NCI-H774 (cell line): ENCODE data around the gene HBE1.
"Not testable (repeated sequence)": the region's sequence is repeated elsewhere in the genome, so short reads cannot be mapped to it uniquely, and the experiment has no call there.

ENCODE experiments used
- DNase-seq: peaks from one replicate; lab custom pipeline; 2025; lab: John Stamatoyannopoulos, UW

Gene HBE1

DNA sequence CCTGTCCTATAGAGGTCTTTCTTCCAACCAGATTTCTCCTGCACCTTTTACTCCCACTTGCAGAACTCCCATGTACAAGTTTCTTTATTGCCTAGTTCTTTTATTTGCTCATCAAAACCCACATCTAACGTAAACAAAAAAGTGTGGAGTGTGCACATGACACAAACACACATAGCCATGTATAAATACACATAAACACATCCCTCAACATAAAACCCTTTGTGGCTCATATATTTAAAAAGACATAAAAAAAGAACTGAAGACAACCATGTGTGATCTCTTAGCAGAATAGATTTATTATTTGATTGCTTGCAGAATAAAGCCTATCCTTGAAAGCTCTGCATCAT lies 16.9 kb downstream of the HBE1 start:
- DNase-seq, result no peak

DNA sequence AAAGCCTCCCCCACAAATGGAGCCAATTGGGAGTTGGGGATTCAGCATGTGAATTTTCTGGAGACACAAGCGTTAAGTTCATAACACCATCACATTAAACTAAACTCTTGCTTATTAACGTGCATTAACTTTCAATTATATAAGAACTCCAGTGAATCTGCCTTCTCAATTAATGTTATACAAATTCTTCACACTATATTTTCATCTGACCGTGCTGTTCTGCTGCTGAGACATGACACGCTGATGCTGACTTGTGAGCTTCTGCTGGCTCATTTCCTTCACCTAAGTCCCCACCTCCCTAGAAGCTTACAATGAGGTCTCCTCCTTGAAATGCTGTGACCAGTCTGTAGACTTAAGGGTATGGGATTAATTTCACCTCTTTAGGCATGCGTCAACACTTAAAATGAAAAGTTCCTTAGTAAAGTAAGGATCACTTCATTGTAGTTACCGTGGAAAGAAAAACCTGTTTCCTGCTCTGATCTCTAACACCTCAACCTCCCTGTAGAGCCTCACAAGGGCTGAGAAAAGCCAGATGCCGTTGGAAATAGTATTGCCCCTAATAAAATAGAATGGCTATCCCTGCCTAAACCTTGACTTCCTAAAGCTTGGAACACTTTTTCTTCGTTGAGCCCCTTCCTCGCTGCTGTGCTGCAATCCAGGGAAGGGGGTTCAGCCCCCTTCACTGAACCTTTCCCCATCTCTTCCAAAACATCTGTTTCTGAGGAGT lies 17.4 kb downstream of the HBE1 start:
- DNase-seq, result no peak

DNA sequence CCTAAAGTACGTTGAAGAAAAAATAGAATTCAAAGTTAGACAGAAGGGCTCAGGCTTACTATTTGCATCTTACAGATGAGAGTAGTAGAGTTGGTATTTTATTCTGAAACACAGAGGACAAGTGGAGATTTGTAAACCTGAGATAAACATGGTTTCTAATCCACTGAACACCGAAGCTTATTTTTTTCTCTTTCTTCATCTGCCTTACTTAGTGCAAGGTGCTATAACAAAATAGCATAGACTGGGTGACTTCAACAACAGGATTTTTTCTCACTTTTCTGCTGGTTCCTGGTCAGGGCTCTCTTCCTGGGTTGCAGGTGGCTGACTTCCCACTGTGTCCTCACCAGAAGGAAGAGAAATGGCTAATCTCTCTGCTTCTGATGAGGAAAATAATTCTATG lies 18.0 kb downstream of the HBE1 start:
- DNase-seq, result no peak

DNA sequence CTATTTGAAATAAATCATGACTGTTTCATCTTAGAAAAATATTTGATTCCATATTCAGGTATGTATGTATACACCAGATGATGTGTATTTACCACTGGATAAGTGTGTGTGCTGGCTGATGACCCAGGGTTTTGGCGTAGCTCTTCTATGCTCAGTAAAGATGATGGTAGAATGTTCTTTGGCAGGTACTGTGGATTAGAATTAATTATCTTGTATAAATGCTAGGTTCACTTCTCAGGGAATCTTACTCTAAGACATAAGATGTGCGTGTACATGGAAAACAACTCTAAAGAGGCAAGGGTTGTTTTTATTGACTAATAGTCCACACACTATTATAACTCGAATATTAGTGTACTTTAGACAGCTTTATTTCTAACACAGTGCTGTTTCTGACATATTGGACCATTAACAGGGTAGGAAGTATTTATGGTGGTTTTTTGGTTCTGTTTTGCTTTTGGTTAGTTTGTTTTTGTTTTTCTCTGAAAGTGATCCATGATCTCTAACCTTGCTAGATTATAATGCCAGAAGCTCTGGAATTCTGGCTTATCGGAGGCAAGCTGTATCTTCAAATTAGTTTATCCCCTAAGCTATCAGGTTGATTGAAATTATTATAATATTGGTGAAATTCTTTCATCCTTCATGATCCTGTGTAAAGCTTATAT lies 19.1 kb downstream of the HBE1 start:
- no peak for DNase-seq

DNA sequence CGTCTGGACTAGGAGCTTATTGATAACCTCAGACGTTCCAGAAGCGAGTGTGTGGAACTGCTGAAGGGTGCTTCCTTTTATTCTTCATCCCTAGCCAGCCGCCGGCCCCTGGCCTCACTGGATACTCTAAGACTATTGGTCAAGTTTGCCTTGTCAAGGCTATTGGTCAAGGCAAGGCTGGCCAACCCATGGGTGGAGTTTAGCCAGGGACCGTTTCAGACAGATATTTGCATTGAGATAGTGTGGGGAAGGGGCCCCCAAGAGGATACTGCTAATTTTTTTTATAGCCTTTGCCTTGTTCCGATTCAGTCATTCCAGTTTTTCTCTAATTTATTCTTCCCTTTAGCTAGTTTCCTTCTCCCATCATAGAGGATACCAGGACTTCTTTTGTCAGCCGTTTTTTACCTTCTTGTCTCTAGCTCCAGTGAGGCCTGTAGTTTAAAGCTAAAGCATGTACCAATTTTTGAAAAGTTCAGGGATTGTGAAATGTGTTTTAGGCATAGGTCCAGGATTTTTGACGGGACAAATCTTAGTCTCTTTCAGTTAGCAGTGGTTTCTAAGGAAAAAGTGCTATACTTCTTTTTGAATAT lies 19.8 kb downstream of the HBE1 start, which contains the start of gene HBG1:
Gene HBG1 (minus strand): TSS at position 51 of the 590 bp plus-strand sequence. CDS start 53 bp downstream, outside the sequence.
- DNase-seq, result not testable (repeated sequence)

DNA sequence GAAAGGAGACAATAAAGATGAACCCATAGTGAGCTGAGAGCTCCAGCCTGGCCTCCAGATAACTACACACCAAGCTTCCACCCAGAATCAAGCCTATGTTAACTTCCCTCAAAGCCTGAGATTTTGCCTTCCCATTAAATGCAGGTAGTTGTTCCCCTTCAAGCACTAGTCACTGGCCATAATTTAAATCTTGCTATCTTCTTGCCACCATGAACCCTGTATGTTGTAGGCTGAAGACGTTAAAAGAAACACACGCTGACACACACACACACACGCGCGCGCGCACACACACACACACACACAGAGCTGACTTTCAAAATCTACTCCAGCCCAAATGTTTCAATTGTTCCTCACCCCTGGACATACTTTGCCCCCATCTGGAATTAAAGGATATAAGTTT lies 21.2 kb downstream of the HBE1 start:
- not testable (repeated sequence) for DNase-seq

DNA sequence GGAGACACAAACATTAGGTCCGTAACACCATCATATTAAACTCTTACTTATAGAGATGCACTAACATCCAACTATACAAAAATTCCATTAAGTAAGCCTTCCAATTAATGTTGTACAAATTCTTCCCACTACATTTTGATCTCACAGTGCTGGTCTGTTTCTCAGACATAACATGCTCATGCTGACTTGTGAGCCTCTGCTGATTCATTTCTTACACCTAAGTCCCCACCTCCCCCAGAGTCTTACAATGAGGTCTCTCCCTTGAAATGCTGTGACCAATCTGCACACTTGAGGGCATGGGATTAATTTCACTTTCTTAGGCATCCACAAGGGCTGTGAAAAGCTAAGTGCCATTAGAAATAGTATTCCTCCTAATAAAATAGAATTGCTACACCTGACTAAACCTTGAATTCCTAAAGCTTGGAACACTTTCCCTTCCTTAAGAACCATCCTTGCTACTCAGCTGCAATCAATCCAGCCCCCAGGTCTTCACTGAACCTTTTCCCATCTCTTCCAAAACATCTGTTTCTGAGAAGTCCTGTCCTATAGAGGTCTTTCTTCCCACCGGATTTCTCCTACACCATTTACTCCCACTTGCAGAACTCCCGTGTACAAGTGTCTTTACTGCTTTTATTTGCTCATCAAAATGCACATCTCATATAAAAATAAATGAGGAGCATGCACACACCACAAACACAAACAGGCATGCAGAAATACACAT lies 22.1 kb downstream of the HBE1 start:
- no peak for DNase-seq

DNA sequence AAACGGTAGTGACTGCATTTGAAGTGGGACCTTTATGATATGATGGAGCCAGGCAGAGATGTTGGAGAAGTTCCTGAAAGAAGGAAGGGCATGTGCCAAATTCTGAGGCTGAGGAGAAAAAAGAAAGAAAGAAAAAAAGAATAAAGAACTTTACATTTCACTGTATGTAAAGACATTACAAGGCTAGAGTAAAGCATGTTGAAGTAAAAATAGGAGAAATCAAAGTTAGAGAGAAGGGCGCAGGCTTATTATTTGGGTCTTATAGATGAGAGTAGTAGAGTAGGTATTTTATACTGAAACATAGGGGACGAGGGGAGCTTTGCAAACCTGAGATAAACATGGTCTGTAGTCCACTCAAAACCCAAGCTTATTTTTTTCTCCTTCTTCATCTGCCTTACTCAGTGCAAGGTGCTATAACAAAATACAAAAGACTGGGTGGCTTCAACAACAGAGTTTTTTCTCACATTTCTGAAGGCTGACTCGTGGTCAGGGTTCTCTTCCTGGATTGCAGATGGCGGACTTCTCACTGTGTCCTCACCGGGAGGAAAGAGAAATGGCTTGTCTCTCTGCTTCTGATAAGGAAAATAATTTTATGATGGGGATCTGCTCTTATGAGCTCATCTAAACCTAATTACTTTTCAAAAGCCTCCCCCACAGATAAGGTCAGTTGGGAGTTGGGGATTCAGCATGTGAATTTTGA lies 22.8 kb downstream of the HBE1 start:
- DNase-seq, result no peak

DNA sequence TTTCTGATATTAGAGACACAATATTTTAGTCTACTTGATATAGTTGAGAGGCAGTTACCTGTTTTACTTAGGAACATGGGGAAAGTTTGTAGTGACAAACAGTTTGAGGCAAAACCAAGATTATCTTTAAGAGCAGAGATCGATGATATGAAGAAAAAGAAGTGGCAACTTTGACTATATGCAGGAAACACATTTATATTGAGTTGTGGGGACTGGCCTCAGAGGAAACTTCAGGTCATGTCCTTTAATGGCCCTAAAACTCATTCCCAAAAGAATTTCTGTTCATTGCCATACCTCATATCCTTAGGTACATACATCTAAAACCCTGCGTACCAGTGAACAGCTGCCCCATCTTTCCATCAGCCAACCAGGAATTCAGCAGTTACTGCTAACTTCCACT lies 24.6 kb downstream of the HBE1 start:
- DNase-seq, result no peak

DNA sequence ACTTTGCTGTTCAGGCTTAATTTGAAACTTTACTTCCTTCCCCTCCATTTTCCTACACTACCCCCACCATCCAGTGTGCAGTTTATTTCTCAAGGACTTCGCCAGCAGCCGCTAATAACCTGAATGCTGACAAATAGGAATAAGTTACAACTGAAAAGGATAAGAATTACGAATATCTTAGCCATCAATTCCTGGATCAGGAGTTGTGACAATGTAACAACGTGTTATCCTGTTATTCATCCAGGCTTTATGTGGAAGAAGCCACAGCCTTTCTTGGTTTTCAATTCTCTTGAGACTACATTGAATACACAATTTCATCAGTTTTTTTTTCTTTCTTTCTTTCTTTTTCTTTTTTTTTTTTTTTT lies 25.9 kb downstream of the HBE1 start:
- no peak for DNase-seq

DNA sequence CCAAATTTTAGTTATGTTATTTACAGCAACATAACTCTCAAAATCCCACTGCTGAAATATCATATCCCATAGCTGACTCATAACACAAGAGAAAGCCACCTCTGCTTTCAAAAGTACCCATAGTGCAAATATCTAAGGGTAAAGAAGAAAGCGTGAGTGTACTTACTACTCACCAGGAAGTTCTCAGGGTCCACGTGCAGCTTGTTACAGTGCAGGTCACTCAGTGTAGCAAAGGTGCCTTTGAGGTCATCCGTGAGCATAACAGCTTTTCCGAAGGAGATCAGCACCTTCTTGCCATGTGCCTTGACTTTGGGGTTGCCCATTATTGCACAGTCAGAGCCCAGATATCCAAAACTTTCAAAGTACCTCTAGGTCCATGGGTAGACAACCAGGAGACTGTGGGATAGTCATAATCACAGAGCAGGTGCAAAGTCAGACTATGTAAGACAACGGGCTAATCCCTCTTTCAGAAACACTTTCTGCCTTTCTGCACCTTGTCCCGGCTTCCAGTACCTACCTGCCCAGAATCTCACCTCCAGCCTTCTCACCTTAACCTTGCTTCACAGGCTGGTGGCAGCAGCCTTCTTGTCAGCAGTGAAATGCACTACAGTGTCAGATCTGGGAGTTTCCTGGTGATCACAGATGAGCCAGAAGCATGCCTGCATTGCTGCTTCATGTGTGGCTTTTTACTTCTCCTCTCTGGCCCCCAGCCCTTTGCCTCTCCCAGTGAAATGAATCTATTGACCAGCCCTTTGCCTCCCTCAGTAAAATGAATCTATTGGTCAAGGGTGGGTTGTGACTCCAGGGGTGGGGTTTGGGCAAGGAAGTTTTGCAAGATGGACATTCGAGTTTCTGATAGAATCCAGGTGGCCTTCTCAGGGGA lies 26.6 kb downstream of the HBE1 start:
- DNase-seq, result no peak

DNA sequence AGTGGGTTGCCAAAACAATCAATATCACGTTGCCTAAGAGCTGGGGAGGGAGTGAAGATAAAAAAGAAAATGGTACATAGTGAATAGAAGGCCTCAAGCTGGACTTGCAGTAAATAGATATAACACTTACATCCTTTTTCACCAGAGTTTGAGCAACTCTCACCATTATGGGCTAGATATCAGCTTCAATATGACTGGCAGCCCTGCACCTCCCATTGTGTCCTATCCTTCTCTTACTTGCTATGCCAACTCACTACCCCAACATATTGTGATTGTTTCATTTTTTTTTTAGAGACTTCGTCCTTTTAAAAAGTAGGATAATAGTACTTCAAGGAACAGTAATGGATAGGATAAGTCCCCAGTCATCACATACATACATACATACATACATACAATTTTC lies 27.5 kb downstream of the HBE1 start:
- no peak for DNase-seq

DNA sequence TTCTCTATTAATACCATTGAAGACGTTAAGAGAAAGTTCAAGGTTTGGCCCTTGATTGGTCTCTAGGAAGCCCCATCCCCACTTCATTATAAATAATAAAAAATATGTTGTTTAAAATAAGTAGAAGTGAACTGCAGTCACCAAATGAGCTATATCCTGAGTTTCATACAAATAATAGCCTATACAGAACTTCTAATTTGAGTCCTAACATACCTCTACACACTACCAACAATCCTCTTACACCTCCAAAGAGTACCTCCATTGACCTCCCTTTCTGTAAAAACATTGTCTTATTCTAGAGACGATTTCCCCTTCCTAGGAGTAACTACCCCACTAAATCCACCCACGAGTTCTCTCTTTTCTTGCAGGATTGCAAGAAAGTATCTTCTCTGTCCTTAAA lies 28.3 kb downstream of the HBE1 start:
- no peak for DNase-seq

DNA sequence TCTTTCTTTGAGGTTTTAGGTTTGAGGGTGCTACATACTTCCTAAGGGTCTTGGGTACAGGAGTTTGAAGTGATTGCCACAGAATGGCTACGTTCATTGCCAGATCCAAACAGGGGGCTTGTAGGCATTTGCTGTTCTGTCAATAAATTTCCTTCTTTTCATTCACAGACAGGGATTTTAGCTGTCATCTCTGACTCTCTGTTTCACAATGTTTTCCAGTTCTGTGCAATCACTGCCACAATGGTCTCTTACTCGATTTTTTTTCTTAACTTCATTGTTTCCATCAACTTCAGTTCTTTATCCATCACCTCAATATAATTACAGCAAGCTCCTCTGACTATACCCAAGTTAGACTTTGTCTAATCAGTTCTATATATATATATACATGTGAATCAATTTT lies 29.3 kb downstream of the HBE1 start:
- DNase-seq, result no peak

DNA sequence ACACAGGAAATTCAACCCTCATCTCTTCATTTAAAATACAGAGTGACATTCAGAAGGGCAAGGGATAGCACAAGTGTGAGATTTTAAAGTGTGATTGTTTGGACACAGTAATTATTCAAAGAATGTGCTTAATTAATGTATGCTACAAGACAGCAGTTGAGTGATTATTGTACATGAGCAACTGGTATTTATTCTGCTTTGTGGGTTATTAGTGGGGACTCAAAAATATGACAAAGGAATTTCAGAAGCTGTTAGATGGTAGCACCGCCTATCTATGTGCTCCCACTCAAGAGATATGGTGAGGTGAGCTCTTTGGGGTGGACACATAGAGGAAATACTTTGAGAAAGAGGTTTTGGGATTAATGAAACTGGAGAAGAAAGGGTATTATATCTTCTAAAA lies 29.7 kb downstream of the HBE1 start:
- DNase-seq, result no peak

DNA sequence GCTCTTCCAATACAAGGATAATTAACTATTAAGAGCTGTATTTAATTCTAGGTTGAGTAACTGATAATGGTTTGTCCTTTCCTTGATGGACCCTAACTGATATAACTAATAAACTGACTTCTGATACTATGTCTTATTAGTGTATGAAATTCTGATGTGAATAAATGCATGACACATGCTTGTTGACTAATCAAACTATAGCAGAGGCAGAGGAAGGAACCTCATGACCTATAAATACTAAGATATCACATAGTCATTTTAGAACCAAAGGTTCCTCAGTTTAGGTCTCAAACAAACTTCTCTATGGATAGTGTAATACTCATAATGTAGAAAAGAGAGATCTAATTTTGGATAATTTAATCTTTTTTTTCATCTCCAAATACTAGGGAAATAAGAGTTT lies 30.7 kb downstream of the HBE1 start:
- DNase-seq, result no peak

DNA sequence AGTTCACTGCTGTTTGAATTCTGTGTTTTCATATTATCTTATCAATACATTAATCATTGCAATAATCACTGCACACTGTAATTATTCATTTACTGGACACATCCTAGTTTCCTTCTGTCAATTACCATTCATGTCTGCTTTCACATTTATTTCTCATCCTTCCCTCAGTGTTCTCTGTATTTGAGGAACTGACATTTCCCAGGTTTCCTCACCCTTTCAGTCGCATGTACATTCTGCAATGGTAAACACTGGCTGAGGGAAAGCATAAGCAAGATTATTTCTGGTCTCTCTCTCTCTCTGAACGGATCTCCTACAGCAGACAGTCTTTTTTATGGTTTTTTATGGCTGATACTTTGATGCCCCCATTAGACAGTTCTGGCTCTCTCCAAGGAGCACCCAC lies 31.3 kb downstream of the HBE1 start:
- DNase-seq, result no peak

DNA sequence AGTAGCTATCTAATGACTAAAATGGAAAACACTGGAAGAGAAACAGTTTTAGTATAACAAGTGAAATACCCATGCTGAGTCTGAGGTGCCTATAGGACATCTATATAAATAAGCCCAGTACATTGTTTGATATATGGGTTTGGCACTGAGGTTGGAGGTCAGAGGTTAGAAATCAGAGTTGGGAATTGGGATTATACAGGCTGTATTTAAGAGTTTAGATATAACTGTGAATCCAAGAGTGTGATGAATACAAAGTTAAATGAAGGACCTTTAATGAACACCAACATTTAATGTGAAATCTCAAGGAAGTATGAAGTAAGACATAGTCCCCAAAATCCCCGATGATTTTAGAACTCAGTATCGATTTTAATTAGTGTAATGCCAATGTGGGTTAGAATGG lies 32.3 kb downstream of the HBE1 start:
- no peak for DNase-seq

DNA sequence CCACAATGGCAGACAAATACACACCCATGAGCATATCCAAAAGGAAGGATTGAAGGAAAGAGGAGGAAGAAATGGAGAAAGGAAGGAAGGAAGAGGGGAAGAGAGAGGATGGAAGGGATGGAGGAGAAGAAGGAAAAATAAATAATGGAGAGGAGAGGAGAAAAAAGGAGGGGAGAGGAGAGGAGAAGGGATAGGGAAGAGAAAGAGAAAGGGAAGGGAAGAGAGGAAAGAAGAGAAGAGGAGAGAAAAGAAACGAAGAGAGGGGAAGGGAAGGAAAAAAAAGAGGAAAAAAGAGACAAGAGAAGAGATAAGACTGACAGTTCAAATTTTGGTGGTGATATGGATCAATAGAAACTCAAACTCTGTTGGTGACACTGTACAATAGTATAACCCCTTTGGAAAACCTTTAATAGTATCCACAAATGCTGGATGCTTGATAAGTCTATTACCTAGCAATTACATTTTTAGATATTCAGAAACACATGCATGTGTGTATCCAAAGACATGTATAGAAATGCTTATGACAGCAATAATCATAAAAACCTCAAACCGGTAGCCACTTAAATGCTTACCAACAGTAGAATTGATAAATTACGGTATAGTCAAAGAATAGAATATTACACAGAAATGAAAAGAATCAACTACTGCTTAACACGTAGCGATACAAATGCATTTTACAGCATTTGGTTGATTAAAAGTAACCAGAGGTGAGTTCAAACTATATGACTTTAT lies 34.2 kb downstream of the HBE1 start:
- DNase-seq, result no peak

DNA sequence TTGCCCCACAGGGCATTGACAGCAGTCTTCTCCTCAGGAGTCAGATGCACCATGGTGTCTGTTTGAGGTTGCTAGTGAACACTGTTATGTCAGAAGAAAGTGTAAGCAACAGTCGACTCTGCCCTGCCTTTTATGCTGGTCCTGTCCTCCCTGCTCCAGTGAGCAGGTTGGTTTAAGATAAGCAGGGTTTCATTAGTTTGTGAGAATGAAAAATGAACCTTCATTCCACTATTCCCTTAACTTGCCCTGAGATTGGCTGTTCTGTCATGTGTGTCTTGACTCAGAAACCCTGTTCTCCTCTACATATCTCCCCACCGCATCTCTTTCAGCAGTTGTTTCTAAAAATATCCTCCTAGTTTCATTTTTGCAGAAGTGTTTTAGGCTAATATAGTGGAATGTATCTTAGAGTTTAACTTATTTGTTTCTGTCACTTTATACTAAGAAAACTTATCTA lies 35.3 kb downstream of the HBE1 start, which contains the start of gene HBD:
Gene HBD (minus strand): TSS at position 103 of the 454 bp plus-strand sequence. CDS start 50 bp downstream, at position 53.
- DNase-seq, result no peak
